Caki2 (cell line): ENCODE results near the gene ARHGEF3. TPM values are rescaled to one million over a fixed set of nuclear protein-coding genes. Genes with fewer than 3 reads are reported as not detected.

Experiments used
- DNase-seq: peaks from one replicate; pipeline ENCODE4 v3.0.0-alpha.2; 2015; ENCODE audit warnings: low read depth
- in situ Hi-C: cut with HindIII; loops from 2 replicates; pipeline ENCODE4 v1.10.0; 2016; ENCODE audit warnings: low sequenced_read_pairs, low pct_unique_long_range_greater_than_20kb, mixed read lengths
- total RNA-seq: library from RNA; depleted of rRNA; stranded (reverse); fragments of >200 nt; shearing (Covaris generic); gene quantifications from 2 replicates; pipeline ENCODE4 v1.2.3, GENCODE V29; 2014; ENCODE audit warnings: low replicate concordance

ARHGEF3 gene
- total RNA-seq, 1 experiment from 2014 or later, result 4.6 TPM

DNA sequence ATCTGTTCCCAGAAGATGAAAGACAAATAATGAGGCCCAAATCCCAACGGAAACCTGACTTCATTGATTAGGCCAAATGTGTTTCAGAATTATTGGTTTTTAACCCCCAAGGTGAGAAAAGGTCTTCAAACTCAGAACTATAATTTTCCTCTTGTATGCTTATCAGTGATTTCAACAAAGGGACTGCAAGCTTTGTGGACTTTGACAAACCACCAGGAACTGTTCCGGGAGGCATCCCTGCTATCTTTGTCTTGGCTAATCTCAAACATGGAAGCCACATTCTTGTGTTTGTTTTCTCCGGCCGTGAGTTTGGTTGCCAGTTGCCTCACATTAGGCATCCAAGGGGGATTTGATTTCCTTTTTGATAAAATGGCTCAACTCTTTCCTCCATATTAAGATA, 19.5 kb downstream of the ARHGEF3 start:
- in situ Hi-C loops, result no loop called here
- no peak for DNase-seq

- in situ Hi-C loops, result no loop called here
Measured at GRCh38 chr3:56781762-56782161, 20.0 kb downstream of the ARHGEF3 start.

GRCh38 chr3:56780936-56781335, 20.8 kb downstream of the ARHGEF3 start:
- in situ Hi-C loops, result no loop called here
- DNase-seq, result no peak

More at GRCh38 chr3:56781762-56782161, 20.0 kb downstream of the ARHGEF3 start:
- no peak for DNase-seq

- in situ Hi-C loops, result no loop called here
- DNase-seq, result no peak
Measured at GRCh38 chr3:56778893-56779292, 22.9 kb downstream of the ARHGEF3 start.

- DNase-seq, result no peak
- in situ Hi-C loops, result no loop called here
Measured at GRCh38 chr3:56776556-56776950, 25.2 kb downstream of the ARHGEF3 start.

DNA sequence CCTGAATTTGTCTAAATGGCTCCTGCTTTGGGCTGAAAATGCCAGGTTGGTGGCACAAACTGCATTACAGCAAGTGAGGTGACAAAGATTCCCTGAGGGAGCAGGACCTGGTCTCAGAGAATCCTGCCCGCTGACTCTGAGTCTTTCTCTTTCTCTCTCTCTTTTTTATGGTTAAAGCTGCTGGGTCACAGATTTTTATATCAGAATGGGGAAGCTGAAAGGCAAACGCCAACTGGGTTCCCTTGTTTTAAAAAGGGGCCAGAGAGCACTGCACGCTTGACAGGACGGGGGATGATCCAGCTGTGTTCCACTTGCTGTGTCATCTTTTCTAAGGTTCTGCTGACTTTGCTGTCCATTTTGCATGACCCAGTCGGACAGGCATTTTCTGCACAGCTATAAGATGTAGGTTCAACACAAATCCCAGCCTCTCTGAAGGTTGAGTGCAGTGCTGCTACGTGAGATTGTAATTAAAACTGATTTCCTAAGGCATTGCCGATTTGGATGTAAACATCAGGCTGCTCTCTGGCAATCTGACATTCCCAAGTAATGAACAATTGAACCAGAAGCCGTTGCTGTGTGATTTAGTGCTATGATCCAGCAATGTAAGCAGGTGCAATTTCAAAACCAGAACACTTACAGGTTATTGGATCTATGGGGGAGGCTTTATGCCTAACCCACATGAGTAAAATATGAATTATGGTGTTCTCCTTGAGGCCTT, 25.8 kb downstream of the ARHGEF3 start:
- in situ Hi-C loops, result no loop called here
- no peak for DNase-seq

DNA sequence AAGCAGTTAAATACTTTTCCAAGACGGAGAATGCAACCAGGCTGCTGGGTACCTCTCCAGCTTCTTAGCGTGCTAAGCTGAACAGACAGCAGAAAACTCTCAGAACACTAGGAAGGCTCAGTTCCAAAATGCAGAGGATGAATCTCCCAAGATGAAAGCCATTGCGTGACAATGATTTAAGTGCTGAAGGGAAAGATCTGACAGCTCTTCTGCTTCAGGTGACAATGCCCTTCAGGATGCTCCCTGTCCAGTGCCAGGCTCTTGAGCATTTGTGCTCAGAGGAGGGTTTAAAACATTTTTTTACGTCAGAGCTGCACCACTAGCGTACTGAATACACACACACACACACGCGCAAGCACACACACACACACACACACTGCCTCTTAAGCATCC, 26.3 kb downstream of the ARHGEF3 start:
- no peak for DNase-seq
- in situ Hi-C loops, result no loop called here

DNA sequence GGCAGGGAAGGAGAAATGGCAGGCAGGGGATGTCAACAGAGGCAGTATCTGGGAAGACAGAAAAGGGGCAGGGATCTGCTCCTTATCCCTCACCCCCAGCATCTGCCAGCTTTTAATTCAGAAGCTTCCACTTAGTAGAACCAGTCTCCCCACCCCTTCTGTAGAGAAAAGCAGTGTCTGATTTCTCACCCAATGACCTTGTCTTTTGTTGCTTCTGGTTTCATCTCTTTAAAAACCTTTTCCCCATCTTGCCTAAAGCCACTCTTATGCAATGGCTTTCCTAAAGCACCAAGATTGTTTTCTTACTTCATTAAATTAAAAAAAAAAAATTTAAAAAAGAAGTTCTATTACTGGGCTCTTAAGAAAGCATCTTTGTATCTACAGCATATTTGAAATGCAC, 27.8 kb downstream of the ARHGEF3 start:
- in situ Hi-C loops, result no loop called here
- no peak for DNase-seq

DNA sequence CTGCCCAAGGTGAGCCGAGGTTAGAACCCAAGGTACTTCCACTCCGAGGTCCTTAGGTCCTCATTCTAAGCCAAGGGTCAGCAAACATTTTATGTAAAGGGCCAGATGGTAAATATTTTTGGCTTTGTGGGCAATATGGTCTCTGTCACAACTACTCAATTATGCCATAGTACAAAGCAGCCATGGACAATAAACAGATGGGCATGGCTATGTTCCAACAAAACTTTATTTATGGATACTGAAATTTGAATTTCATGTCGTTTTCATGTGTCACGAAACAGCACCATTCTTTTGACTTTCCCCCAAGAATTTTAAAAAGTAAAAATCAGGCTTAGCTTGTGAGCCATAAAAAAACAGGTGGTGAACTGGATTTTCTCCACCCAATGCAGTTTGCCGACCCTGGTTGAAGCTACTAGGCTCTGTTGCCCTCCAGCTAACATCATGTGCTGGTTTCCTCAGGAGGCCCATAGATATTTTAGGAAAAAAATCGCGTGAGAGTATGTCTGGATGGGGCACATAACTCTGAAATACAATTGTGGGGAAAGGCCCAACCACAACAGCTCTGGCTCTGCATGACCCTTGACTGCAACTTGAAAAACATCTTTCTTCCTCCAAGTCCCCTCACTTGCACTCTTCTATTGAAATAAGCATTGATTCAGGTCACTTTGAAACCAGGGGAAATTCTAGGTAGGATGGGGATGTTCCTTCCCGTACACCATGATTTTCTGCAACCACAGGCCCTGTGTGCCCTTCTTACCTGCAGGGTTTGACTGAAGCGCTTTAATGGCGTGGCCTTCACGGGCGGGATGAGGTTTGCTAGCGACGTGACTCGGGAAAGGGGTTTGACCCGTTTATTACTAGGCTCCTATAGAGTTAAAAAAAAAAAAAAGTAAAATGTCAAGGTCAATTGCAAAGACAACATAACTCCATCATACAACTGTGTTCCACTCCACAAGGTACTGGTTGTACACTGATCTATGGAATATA, 28.5 kb downstream of the ARHGEF3 start:
- no peak for DNase-seq
- in situ Hi-C loops, result no loop called here

DNA sequence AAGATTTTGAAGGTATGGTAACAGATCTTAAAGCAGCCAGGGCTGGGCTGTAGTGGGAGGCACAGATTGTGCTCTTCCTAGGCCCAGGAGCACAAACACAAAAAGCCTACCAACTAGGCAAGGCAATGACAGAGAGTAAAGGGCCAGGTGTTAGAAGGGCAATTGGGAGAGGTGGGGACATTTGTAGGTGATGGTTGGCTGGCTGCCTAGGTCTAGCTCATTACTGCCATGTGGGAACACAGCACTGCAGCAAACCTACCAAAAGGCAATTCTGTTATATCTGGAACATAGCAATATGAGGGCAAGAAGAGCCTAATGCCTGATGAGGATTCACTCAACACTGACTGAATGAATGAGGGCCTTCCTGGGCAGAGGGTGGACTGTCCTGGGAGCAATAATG, 30.4 kb downstream of the ARHGEF3 start:
- no peak for DNase-seq
- in situ Hi-C loops, result no loop called here

- in situ Hi-C loops, result no loop called here
- no peak for DNase-seq
Measured at GRCh38 chr3:56769116-56769707, 32.5 kb downstream of the ARHGEF3 start.

- no peak for DNase-seq
- in situ Hi-C loops, result no loop called here
Measured at GRCh38 chr3:56764904-56765547, 36.7 kb downstream of the ARHGEF3 start.

DNA sequence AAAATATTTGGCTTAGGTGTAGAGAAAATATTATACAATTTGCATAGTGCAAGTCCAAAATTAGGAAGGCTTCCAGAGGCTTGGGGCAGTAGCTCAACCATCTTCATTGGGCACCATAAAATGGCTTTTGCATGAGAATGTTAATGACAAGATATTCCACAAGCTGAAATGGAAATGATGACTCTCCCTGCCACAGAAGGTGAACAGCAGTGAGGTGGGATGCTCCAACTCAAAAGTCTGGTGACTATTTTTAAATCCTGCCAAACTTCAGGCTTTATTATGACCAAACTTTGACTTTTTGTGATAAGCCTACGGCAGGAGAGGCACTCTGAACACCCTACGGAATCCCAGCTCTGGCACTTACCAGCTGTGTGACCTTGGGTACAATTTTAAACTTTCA, 37.6 kb downstream of the ARHGEF3 start:
- DNase-seq, result no peak
- in situ Hi-C loops, result no loop called here

- in situ Hi-C loops, result no loop called here
- no peak for DNase-seq
Measured at GRCh38 chr3:56763233-56763632, 38.5 kb downstream of the ARHGEF3 start.

- DNase-seq, result no peak
- in situ Hi-C loops, result no loop called here
Measured at GRCh38 chr3:56762718-56763117, 39.0 kb downstream of the ARHGEF3 start.

- DNase-seq, result no peak
- in situ Hi-C loops, result no loop called here
Measured at GRCh38 chr3:56761887-56762651, 39.7 kb downstream of the ARHGEF3 start.

- in situ Hi-C loops, result no loop called here
- no peak for DNase-seq
Measured at GRCh38 chr3:56761023-56761422, 40.7 kb downstream of the ARHGEF3 start.

DNA sequence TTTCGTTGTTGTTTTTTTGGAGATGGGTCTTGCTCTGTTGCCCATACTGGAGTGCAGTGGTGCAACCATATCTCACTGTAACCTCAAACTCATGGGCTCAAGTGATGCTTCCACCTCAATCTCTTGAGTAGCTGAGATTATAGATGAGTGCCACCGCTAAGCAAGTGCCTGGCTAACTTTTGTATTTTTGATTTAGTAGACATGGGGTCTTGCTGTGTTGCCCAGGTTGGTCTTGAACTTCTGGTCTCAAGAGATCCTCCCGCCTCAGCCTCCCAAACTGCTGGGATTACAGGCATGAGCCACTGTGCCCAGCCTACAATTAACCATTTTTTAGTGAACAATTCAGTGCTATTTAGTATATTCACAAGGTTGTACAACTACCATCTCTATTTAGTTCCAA, 42.2 kb downstream of the ARHGEF3 start:
- no peak for DNase-seq
- in situ Hi-C loops, result no loop called here
